GM12891 (cell line): Measurements from ENCODE around the gene ATP6V0A1.

ENCODE experiments used
- POLR2A ChIP-seq: IDR thresholded peaks from 2 replicates; pipeline ENCODE4 v1.6.1; 2011; ENCODE audit warnings: low read depth, low read length, control low read depth
- POLR2AphosphoS5 ChIP-seq: IDR thresholded peaks from 2 replicates; pipeline ENCODE4 v1.6.1; 2011; ENCODE audit warnings: low read depth, low read length, control low read depth
- TAF1 ChIP-seq: IDR thresholded peaks from 2 replicates; pipeline ENCODE4 v1.6.1; 2011; ENCODE audit warnings: low read depth, low read length, control low read depth

- TF ChIP-seq POLR2AphosphoS5 (no peak), TAF1 (no peak), POLR2A (no peak)
Measured at GRCh38 chr17:42474276-42474675, 15.6 kb downstream of the ATP6V0A1 start.
